KMS-11 (cell line): Measurements from ENCODE around the gene ECI1.

Experiments used
- H2AFZ ChIP-seq: fragments of 200-600 bp; sonication (generic); 2 replicates; pipeline ENCODE4 v1.6.1; 2016; ENCODE audit warnings: antibody characterized with exemption, mixed run types, low read depth
- H3K27ac ChIP-seq: fragments of 200-600 bp; sonication (generic); 2 replicates; pipeline ENCODE4 v1.6.1; 2016; ENCODE audit warnings: mild to moderate bottlenecking, mixed run types
- H3K27me3 ChIP-seq: fragments of 200-600 bp; sonication (generic); 2 replicates; pipeline ENCODE4 v1.6.1; 2017; ENCODE audit warnings: mild to moderate bottlenecking, low read depth, mixed run types, moderate library complexity; ENCODE audit not compliant: insufficient read depth
- H3K36me3 ChIP-seq: fragments of 200-600 bp; sonication (generic); 2 replicates; pipeline ENCODE4 v1.6.1; 2017; ENCODE audit warnings: mild to moderate bottlenecking, mixed run types; ENCODE audit not compliant: insufficient read depth
- H3K4me1 ChIP-seq: fragments of 200-600 bp; sonication (generic); 2 replicates; pipeline ENCODE4 v1.6.1; 2016; ENCODE audit warnings: mild to moderate bottlenecking, low read depth, mixed run types; ENCODE audit not compliant: poor library complexity, severe bottlenecking
- H3K4me2 ChIP-seq: fragments of 200-600 bp; sonication (generic); 2 replicates; pipeline ENCODE4 v1.7.0; 2016; ENCODE audit warnings: mild to moderate bottlenecking, mixed run types
- H3K4me3 ChIP-seq: fragments of 200-600 bp; sonication (generic); IDR thresholded peaks from 2 replicates; pipeline ENCODE4 v1.6.1; 2017; ENCODE audit warnings: low read depth, low read length, mixed read lengths; ENCODE audit not compliant: insufficient read depth
- H3K79me2 ChIP-seq: fragments of 200-600 bp; sonication (generic); 2 replicates; pipeline ENCODE4 v1.6.1; 2016; ENCODE audit warnings: low read depth, mixed run types; ENCODE audit not compliant: insufficient read depth
- H3K9ac ChIP-seq: fragments of 200-600 bp; sonication (generic); 2 replicates; pipeline ENCODE4 v1.6.1; 2016; ENCODE audit warnings: mild to moderate bottlenecking, mixed run types
- H4K20me1 ChIP-seq: fragments of 200-600 bp; sonication (generic); 2 replicates; pipeline ENCODE4 v1.6.1; 2016; ENCODE audit warnings: mild to moderate bottlenecking, mixed run types; ENCODE audit not compliant: insufficient read depth
- TF ChIP-seq, protein P1 (sequence below): fragments of 200-600 bp; sonication (generic); conservative IDR thresholded peaks from 2 replicates; pipeline ENCODE4 v1.6.1; 2017; ENCODE audit warnings: low read depth, mild to moderate bottlenecking, antibody characterized with exemption, low read length, moderate library complexity, mixed read lengths

Gene ECI1

DNA sequence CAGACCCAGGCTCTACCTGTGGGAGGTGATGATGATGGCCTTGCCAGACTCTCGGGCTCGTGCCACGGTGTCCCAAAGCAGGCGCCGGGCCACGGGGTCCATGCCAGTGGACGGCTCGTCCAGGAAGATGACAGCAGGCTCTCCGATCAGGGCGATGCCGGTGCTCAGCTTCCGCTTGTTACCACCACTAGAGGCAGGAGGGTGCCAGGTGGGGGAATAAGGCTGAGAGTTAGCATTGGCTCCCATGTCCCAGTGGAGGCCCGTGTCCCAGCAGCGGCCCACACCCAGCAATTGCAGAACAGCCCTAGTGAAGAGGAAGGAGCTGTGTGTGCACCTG is 26.9 kb upstream of the ECI1 start:
- TF ChIP-seq, protein P1, sequence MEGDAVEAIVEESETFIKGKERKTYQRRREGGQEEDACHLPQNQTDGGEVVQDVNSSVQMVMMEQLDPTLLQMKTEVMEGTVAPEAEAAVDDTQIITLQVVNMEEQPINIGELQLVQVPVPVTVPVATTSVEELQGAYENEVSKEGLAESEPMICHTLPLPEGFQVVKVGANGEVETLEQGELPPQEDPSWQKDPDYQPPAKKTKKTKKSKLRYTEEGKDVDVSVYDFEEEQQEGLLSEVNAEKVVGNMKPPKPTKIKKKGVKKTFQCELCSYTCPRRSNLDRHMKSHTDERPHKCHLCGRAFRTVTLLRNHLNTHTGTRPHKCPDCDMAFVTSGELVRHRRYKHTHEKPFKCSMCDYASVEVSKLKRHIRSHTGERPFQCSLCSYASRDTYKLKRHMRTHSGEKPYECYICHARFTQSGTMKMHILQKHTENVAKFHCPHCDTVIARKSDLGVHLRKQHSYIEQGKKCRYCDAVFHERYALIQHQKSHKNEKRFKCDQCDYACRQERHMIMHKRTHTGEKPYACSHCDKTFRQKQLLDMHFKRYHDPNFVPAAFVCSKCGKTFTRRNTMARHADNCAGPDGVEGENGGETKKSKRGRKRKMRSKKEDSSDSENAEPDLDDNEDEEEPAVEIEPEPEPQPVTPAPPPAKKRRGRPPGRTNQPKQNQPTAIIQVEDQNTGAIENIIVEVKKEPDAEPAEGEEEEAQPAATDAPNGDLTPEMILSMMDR: no peak
- H3K27me3 ChIP-seq: no peaks in the 10 kb centered on the region

DNA sequence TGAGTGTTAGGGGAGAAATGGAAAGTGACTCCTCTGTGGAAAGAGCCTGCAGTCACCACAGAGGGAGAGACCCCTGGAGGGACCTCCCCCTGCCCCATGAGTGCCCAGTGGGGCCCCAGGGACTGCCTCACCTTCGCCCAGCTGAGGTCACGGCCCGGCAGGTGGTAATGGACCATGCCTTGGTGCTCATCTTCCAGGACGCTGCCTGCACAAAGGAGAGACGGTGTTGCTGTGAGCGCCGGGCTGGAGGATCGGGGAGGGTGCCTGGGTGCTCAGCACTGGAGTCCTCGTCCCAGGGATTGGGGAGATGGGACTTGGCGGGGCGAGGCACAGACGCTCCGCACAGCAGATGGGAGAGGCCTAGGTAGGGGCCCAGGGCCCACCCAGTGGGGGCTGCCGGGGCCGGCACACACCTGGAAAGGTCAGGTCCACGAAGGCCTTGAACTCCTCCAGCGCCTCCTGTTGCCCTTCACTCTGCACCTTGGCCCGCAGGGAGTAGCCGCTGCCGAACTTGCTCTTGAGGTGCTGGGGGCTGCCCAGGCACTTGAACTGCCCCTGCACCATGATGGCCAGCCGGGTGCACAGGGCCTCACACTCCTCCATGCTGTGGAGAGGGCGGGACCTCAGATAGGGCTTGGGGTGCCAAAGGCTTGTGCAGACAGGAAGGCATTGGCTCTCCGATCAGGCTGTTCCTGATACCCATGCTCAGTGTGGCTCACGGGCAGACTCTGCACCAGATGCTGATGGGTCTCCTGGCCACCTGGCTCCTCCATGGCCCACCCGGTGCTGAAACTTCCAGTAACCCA is 26.3 kb upstream of the ECI1 start:
- Histone ChIP-seq H2AFZ (no peak overlapping the region), H3K4me2 (no peak overlapping the region), H3K9ac (no peak overlapping the region), H4K20me1 (no peaks in the 10 kb centered on the region), H3K27me3 (no peaks in the 10 kb centered on the region), H3K79me2 (no peaks in the 10 kb centered on the region), H3K27ac (no peak overlapping the region), H3K4me3 (no peak overlapping the region), H3K36me3 (no peaks in the 10 kb centered on the region), H3K4me1 (no peaks in the 10 kb centered on the region)
- TF ChIP-seq, protein P1: no peak

More for the DNA sequence above, 26.9 kb upstream of the ECI1 start:
- no peaks in the 10 kb centered on the region for H4K20me1 ChIP-seq
- no peaks in the 10 kb centered on the region for H3K36me3 ChIP-seq
- H3K9ac ChIP-seq: no peak overlapping the region
- H2AFZ ChIP-seq: no peak overlapping the region
- no peak overlapping the region for H3K4me3 ChIP-seq
- H3K4me2 ChIP-seq: no peak overlapping the region
- no peak overlapping the region for H3K27ac ChIP-seq
- H3K4me1 ChIP-seq: no peaks in the 10 kb centered on the region
- no peaks in the 10 kb centered on the region for H3K79me2 ChIP-seq

DNA sequence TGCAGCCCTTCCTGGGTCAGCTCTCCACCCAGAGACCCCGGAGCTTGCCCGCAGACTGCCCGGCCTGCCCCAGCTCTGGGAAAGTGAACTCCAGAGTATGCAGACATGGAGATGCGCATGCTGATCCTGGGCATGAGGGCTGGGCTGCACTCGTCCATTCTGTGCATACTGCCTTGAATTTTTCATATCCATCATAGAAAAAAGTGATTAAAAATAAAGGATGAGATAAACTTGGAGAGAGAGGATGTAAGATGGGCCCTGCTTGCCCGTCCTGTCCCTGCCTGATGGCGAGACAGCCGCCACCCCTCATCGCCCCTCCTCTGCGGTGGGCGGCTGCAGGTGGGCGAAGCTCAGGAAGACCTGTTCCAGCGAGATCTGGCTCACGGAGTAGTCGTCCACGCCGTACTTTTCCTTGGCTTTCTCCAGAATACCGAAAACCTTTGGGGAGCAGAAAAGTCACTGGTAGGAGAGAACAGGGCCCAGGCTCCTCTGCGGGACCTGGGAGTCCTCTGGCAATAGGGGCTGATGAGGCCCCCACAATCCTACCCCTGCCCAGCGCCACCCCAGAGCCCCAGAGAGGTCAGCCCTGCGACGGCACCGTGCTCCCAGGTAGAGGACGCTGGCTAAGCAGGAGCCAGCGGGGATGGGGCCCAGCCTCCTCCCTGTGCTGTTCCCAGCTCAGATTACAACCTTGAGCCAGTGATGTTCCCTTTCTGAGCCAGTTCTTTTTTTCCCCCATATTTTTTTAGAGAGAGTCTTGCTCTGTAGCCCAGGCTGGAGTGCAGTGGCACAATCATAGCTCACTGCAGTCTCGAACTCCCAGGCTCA is 25.2 kb upstream of the ECI1 start:
- no peaks in the 10 kb centered on the region for H3K79me2 ChIP-seq
- H3K4me2 ChIP-seq: no peak overlapping the region
- H3K4me1 ChIP-seq: no peaks in the 10 kb centered on the region
- H3K27me3 ChIP-seq: no peaks in the 10 kb centered on the region
- no peaks in the 10 kb centered on the region for H4K20me1 ChIP-seq
- H3K36me3 ChIP-seq: no peaks in the 10 kb centered on the region
- no peak overlapping the region for H2AFZ ChIP-seq
- H3K9ac ChIP-seq: no peak overlapping the region
- H3K4me3 ChIP-seq: no peak overlapping the region
- no peak overlapping the region for H3K27ac ChIP-seq
- TF ChIP-seq, protein P1: no peak

- H2AFZ ChIP-seq: no peak overlapping the region
- no peaks in the 10 kb centered on the region for H3K27me3 ChIP-seq
- no peaks in the 10 kb centered on the region for H3K4me1 ChIP-seq
- H4K20me1 ChIP-seq: no peaks in the 10 kb centered on the region
- H3K4me3 ChIP-seq: no peak overlapping the region
- TF ChIP-seq, protein P1: no peak
- H3K27ac ChIP-seq: no peak overlapping the region
- no peak overlapping the region for H3K9ac ChIP-seq
- no peaks in the 10 kb centered on the region for H3K79me2 ChIP-seq
- no peaks in the 10 kb centered on the region for H3K36me3 ChIP-seq
- H3K4me2 ChIP-seq: no peak overlapping the region
These were observed 24.3 kb upstream of the ECI1 start for GRCh38 chr16:2275476-2276367.
